ENCODE data around the gene OSBP.
"Not testable (repeated sequence)": the region's sequence is repeated elsewhere in the genome, so short reads cannot be mapped to it uniquely, and the experiment has no call there.

Gene OSBP

GRCh38 chr11:59615637-59616395, at the start of gene OSBP:
TSS of gene OSBP (minus strand) at chr11:59615774. CDS start at chr11:59615664, 110 bp downstream.
- DNase-seq (ENCODE audit: low spot score), result peak; percentile 100

- no peak for DNase-seq (ENCODE audit: low spot score)
Measured at GRCh38 chr11:59660621-59661020, 45.0 kb upstream of the OSBP start.

- DNase-seq (ENCODE audit: low spot score), result no peak
Measured at GRCh38 chr11:59659981-59660380, 44.4 kb upstream of the OSBP start.

- no peak for DNase-seq (ENCODE audit: low spot score)
Measured at GRCh38 chr11:59658036-59658435, 42.5 kb upstream of the OSBP start.

GRCh38 chr11:59654893-59655292, 39.3 kb upstream of the OSBP start:
- no peak for DNase-seq (ENCODE audit: low spot score)

- no peak for DNase-seq (ENCODE audit: low spot score)
Measured at GRCh38 chr11:59647245-59647980, 31.8 kb upstream of the OSBP start.

- no peak for DNase-seq (ENCODE audit: low spot score)
Measured at GRCh38 chr11:59644528-59644927, 29.0 kb upstream of the OSBP start.

GRCh38 chr11:59643390-59643789, 27.8 kb upstream of the OSBP start:
- DNase-seq (ENCODE audit: low spot score), result no peak

- no peak for DNase-seq (ENCODE audit: low spot score)
Measured at GRCh38 chr11:59641156-59641555, 25.6 kb upstream of the OSBP start.

GRCh38 chr11:59630493-59630892, 14.9 kb upstream of the OSBP start:
- DNase-seq (ENCODE audit: low spot score), result no peak

GRCh38 chr11:59629996-59630395, 14.4 kb upstream of the OSBP start:
- no peak for DNase-seq (ENCODE audit: low spot score)

- DNase-seq (ENCODE audit: low spot score), result not testable (repeated sequence)
Measured at GRCh38 chr11:59626969-59627368, 11.4 kb upstream of the OSBP start.

GRCh38 chr11:59625703-59626102, 10.1 kb upstream of the OSBP start:
- DNase-seq (ENCODE audit: low spot score), result no peak

GRCh38 chr11:59617876-59618275, 2.3 kb upstream of the OSBP start:
- DNase-seq (ENCODE audit: low spot score), result no peak

GRCh38 chr11:59616396-59616982, 915 bp upstream of the OSBP start:
- DNase-seq (ENCODE audit: low spot score), result no peak

- DNase-seq (ENCODE audit: low spot score), result peak; percentile 14
Measured at GRCh38 chr11:59615120-59615636, 396 bp downstream of the OSBP start.

GRCh38 chr11:59614277-59615119, 1.1 kb downstream of the OSBP start:
- peak; percentile 7 for DNase-seq (ENCODE audit: low spot score)

- no peak for DNase-seq (ENCODE audit: low spot score)
Measured at GRCh38 chr11:59611570-59612565, 3.7 kb downstream of the OSBP start.

- DNase-seq (ENCODE audit: low spot score), result no peak
Measured at GRCh38 chr11:59610289-59610688, 5.3 kb downstream of the OSBP start.

- DNase-seq (ENCODE audit: low spot score), result no peak
Measured at GRCh38 chr11:59607703-59608454, 7.7 kb downstream of the OSBP start.

All from globus pallidus (tissue), 1 donor.